ENCODE data around the gene ZNF235.
"Not testable (repeated sequence)": the region's sequence is repeated elsewhere in the genome, so short reads cannot be mapped to it uniquely, and the experiment has no call there.

ZNF235 gene

DNA sequence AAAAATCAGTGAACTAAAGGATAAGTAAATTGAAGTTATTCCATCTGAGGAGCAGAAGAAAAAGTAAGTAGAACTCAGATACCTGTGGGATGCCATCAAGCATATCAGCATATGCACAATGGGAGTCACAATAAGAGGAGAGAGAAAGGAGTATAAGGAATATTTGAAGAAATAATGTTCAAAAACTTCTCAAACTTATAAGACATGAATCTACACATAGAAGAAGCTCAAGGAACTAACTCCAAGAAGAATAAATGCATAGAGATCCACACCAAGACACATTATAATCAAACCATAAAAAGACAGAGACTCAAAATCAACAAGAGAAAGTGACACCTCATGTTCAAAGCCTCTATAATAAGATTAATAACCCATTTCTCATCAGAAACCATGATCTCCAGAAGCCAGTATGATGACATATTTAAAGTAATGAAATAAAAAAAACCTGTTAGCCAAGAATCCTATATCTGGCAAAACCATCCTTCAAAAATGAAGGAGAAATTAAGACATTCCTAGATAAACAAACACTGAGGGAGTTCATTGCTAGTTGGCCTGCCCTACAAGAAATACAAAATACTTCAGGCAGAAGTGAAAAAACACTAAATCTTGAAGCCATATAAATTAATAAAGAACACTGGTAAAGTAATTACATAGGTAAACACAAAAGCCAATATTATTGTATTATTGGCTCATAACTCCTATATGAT is 49.0 kb downstream of the ZNF235 start:
- DNase-seq (ENCODE audit: low read depth in 2 of 2), result no peak

DNA sequence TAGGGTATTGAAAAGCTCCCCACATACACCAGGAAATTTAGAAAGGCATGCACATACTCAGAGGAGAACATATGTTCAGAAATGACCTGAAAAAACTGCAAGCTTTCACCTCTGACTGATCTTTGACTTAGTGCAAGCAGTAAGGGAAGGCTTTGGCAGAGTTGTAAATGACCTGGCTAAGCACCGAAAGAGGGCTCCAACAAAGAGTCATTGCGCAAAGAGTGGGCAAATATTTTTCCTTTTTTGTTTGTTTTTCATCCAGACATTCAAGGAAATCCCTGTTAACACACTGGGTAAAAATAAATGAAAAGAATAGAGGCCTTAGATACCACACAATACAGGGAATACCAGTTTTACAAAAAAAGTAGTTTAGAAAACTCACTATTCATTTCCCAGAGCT is 50.3 kb downstream of the ZNF235 start:
- no peak for DNase-seq (ENCODE audit: low read depth in 2 of 2)

DNA sequence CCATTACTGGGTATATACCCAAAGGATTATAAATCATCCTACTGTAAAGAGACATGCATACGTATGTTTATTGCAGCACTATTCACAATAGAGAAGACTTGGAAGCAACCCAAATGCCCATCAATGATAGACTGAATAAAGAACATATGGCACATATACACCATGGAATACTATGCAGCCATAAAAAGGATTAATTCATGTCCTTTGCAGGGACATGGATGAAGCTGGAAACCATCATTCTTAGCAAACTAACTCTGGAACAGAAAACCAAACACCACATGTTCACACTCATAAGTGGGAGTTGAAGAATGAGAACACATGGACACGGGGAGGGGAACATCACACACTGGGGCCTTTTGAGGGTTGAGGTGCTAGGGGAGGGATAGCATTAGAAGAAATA is 51.4 kb downstream of the ZNF235 start:
- not testable (repeated sequence) for DNase-seq (ENCODE audit: low read depth in 2 of 2)

DNA sequence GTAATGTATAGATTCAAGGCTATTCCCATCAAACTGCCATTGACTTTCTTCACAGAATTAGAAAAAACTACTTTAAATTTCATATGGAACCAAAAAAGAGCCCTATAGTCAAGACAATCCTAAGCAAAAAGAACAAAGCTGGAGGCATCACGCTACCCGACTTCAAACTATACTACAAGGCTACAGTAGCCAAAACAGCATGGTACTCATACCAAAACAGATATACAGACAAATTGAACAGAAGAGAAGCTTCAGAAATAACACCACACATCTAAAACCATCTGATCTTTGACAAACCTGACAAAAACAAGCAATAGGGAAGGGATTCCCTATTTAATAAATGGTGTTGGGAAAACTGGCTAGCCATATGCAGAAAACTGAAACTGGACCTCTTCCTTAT is 52.5 kb downstream of the ZNF235 start:
- DNase-seq (ENCODE audit: low read depth in 2 of 2), result not testable (repeated sequence)

DNA sequence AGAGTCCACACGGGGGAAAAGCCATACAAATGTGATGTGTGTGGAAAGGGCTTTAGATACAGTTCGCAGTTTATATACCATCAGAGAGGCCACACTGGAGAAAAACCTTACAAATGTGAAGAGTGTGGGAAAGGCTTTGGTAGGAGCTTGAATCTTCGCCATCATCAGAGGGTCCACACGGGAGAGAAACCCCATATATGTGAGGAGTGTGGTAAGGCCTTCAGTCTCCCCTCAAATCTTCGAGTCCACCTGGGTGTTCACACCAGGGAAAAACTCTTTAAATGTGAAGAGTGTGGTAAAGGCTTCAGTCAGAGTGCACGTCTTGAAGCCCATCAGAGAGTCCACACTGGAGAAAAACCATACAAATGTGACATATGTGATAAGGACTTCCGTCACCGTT is 68.4 kb downstream of the ZNF235 start:
- no peak for DNase-seq (ENCODE audit: low read depth in 2 of 2)

Data from activated CD4-positive, alpha-beta T cell treated with anti-CD3 and anti-CD28 coated beads for 24 hours (primary cell).